Suprapubic skin (tissue), 4 donors: ENCODE measurements around the gene NDUFS3. TPM values are rescaled to one million over a fixed set of nuclear protein-coding genes. Genes with fewer than 3 reads are reported as not detected.

Experiments
- DNase-seq, 2 donors: peaks; one replicate each; pipeline ENCODE4 v3.0.0-alpha.2; 2019; ENCODE audit warnings: low spot score in 2 of 2
- H3K27ac ChIP-seq: fragments of 200-600 bp; sonication (generic); one replicate; pipeline ENCODE4 v1.5.1; 2019
- H3K27me3 ChIP-seq: fragments of 200-600 bp; sonication (generic); one replicate; pipeline ENCODE4 v1.5.1; 2019
- H3K36me3 ChIP-seq: fragments of 200-600 bp; sonication (generic); one replicate; pipeline ENCODE4 v1.5.1; 2019
- H3K4me1 ChIP-seq: fragments of 200-600 bp; sonication (generic); one replicate; pipeline ENCODE4 v1.5.1; 2019
- H3K4me3 ChIP-seq: fragments of 200-600 bp; sonication (generic); one replicate; pipeline ENCODE4 v1.5.1; 2019; ENCODE audit warnings: mild to moderate bottlenecking
- H3K9me3 ChIP-seq: fragments of 200-600 bp; sonication (generic); one replicate; pipeline ENCODE4 v1.5.1; 2019
- CTCF ChIP-seq, 2 donors: fragments of 200-600 bp in 1 of 2; fragments of 450-650 bp in 1 of 2; sonication (generic) in 1 of 2; IDR thresholded peaks; one replicate each; pipeline ENCODE4 v1.5.1; 2016 to 2019; ENCODE audit warnings: antibody characterized with exemption in 2 of 2, mild to moderate bottlenecking in 1 of 2, moderate library complexity in 1 of 2
- EP300 ChIP-seq: sonication (generic); formaldehyde crosslinking; IDR thresholded peaks from one replicate; pipeline ENCODE4 v1.6.1; 2017; ENCODE audit warnings: antibody characterized with exemption
- POLR2A ChIP-seq, 2 donors: fragments of 450-650 bp; IDR thresholded peaks; one replicate each; pipeline ENCODE4 v1.6.1; 2017; ENCODE audit warnings: antibody characterized with exemption in 2 of 2, mild to moderate bottlenecking in 2 of 2, moderate library complexity in 2 of 2
- POLR2AphosphoS5 ChIP-seq, 3 donors: sonication (generic); formaldehyde crosslinking; IDR thresholded peaks; one replicate each; pipeline ENCODE4 v1.6.1; 2017; ENCODE audit warnings: antibody characterized with exemption in 3 of 3
- WGBS: methylation state at CpG from one replicate; pipeline ENCODE4 v1.1.5; 2018; 5-methylcytosine and 5-hydroxymethylcytosine counted together
- total RNA-seq, 4 donors: library from RNA; depleted of rRNA; stranded (reverse); fragments of >200 nt; gene quantifications; one replicate each; pipeline ENCODE4 v1.1.0, GENCODE V29; 2016

The NDUFS3 gene
- total RNA-seq, 4 donors from 2014 or later = 41.3 to 79.5 (median 62.5) TPM

DNA sequence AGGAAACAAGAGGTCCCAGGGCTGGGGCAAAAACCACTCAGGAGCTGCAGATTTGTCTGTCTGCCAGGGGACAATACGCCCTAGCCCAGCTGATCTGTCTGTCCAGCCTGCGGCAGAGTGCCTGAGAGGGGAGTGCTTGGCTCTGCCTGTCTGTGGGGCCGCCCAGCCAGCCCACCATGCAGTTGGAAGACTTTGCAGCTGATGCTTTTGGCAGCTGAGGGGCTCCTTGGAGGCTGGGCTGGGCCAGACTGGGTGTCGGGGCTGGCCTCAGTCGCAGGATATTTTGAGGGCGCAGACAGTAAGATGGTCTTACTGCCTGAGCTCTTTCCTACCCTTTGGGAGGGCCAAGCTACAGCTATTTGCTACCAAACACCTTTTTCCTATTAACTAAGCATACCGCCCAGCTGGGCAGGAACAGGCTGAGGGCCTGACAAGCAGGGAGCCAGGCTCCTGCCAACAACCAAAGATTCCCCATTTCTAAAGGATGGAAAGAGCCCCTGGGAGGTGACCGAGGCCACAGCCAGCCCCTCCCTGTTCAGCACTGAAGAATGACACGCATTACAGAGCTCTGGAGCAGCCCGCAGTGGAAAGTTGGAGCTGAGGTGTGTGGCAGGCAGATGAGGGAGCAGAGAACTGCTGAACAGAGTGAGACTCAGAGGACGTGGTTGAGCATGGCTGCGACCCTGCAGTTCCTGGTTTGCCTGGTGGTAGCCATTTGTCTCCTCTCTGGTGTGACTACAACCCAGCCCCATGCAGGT, 7.4 kb downstream of the NDUFS3 start, which contains the start of gene FAM180B:
Gene FAM180B, plus strand, starts transcription at position 581 of the 758 bp plus-strand sequence. Its CDS starts 91 bp downstream, at position 672.
- peak within 1 kb of the TSS; percentile 83 for H3K27ac ChIP-seq
- TF ChIP-seq CTCF (IDR thresholded peaks at IDR 0.05) = no peak
- no peak for TF ChIP-seq POLR2A (IDR thresholded peaks at IDR 0.05)
- TF ChIP-seq EP300 = no peak
- no peak for TF ChIP-seq POLR2AphosphoS5 (IDR thresholded peaks at IDR 0.05)
- H3K9me3 ChIP-seq = no peaks in the 10 kb centered on the region
- H3K27me3 ChIP-seq = peaks cover 7% of the 10 kb centered on the region
- 69% methylated on average over 11 of the region's 12 CpGs for WGBS
- H3K4me1 ChIP-seq = peaks cover 25% of the 10 kb centered on the region
- peaks cover 38% of the 10 kb centered on the region for H3K36me3 ChIP-seq
- H3K4me3 ChIP-seq = peak within 1 kb of the TSS; percentile 24
- DNase-seq = no peak

- DNase-seq = peak in 1 of 2 donors; percentile 76
- H3K4me3 ChIP-seq = peak overlapping the region; percentile 24
- peaks cover 30% of the 10 kb centered on the region for H3K36me3 ChIP-seq
- WGBS = 49% methylated on average over 6 of the region's 6 CpGs
- H3K4me1 ChIP-seq = peaks cover 25% of the 10 kb centered on the region
- TF ChIP-seq EP300 (no peak), CTCF (IDR thresholded peaks at IDR 0.05) (no peak), POLR2A (IDR thresholded peaks at IDR 0.05) (no peak), POLR2AphosphoS5 (IDR thresholded peaks at IDR 0.05) (no peak)
- H3K27ac ChIP-seq = peak overlapping the region; percentile 83
- peaks cover 7% of the 10 kb centered on the region for H3K27me3 ChIP-seq
- no peaks in the 10 kb centered on the region for H3K9me3 ChIP-seq
Measured at GRCh38 chr11:47587039-47587716, 8.3 kb downstream of the NDUFS3 start.

DNA sequence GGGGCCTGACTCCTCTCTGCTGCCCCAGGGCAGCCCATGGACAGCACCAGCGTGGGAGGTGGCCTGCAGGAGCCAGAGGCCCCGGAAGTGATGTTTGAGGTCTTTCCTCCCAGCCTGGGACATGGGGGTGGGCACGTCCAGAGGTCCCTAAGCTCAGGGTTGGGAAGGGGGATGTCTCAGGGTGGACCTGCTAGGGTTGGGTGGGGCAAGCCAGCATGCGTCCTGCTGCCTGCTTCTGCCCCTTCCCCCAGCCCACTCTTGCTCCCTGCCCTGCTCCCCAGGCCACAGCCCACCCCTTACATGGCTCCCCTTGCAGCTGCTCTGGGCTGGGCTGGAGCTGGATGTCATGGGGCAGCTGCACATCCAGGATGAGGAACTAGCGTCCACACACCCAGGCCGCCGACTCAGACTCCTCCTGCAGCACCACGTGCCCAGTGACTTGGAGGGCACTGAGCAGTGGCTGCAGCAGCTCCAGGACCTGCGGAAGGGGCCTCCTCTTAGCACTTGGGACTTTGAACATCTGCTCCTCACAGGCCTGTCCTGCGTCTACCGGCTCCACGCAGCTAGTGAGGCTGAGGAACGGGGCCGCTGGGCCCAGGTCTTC, 9.0 kb downstream of the NDUFS3 start:
- Histone ChIP-seq H3K4me3 (peak overlapping the region; percentile 24), H3K27me3 (peaks cover 7% of the 10 kb centered on the region), H3K27ac (peak overlapping the region; percentile 65), H3K36me3 (peaks cover 24% of the 10 kb centered on the region), H3K9me3 (no peaks in the 10 kb centered on the region), H3K4me1 (peaks cover 25% of the 10 kb centered on the region)
- TF ChIP-seq CTCF (IDR thresholded peaks at IDR 0.05) (no peak), EP300 (no peak), POLR2A (IDR thresholded peaks at IDR 0.05) (no peak), POLR2AphosphoS5 (IDR thresholded peaks at IDR 0.05) (no peak)
- WGBS = 53% methylated on average over 10 of the region's 14 CpGs
- DNase-seq = peak in 1 of 2 donors; percentile 82

DNA sequence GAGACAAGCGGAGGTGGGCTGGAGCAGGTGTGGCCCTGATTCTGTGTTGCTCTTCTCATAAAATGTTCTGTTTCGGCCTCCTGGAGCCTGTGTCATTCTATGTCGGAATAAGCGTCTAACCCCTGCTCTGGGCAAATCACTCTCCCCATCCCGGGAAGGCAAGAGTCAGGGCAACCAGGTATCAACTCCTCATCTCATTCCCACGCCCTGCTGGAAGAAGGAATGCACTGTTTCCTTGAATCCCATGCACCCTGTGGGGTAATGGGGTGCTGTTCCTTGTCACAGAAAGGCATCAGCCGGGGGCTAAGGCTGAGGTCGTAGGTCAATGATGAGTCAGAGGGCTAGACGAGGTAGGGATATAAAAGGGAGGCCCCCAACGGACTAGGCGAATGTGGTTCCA, 10.2 kb downstream of the NDUFS3 start:
- peaks cover 11% of the 10 kb centered on the region for H3K36me3 ChIP-seq
- H3K27me3 ChIP-seq = peaks cover 20% of the 10 kb centered on the region
- H3K9me3 ChIP-seq = no peaks in the 10 kb centered on the region
- no peak for TF ChIP-seq POLR2AphosphoS5 (IDR thresholded peaks at IDR 0.05)
- TF ChIP-seq CTCF (IDR thresholded peaks at IDR 0.05) = no peak
- no peak for TF ChIP-seq EP300
- TF ChIP-seq POLR2A (IDR thresholded peaks at IDR 0.05) = no peak
- H3K4me3 ChIP-seq = peak overlapping the region; percentile 31
- no peak overlapping the region for H3K27ac ChIP-seq
- peaks cover 36% of the 10 kb centered on the region for H3K4me1 ChIP-seq
- 81% methylated on average over 11 of the region's 11 CpGs for WGBS
- no peak for DNase-seq

DNA sequence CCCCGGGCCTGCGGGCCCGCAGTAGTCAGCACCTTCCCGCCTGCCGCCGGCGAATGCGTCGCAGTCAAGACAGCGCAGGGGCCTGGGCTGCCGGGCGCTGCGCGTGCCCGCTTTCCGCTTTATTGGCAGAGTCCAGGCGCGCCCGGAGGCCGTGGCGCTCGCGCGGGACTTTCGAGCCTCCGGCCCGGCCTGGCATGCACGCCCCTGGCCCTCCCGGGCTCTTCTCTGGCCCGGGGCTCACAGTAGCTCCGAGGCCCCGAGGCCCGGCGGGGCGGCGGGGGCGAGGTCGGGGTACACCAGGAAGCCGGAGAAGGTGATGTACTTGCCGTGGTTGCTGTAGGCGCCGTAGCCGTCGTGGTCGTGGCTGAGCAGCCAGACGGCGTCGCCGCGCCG, 10.7 kb downstream of the NDUFS3 start:
- H3K27ac ChIP-seq = no peak overlapping the region

More for the DNA sequence above, 10.7 kb downstream of the NDUFS3 start:
- H3K9me3 ChIP-seq = no peaks in the 10 kb centered on the region
- TF ChIP-seq POLR2AphosphoS5 (IDR thresholded peaks at IDR 0.05) (no peak), EP300 (no peak), POLR2A (IDR thresholded peaks at IDR 0.05) (no peak)
- peaks cover 39% of the 10 kb centered on the region for H3K4me1 ChIP-seq
- H3K4me3 ChIP-seq = peak overlapping the region; percentile 31
- DNase-seq = no peak
- WGBS = 50% methylated on average over 23 of the region's 51 CpGs
- peaks cover 24% of the 10 kb centered on the region for H3K27me3 ChIP-seq
- peaks cover 6% of the 10 kb centered on the region for H3K36me3 ChIP-seq
